Kidney (tissue), 14 donors: ENCODE results near the gene NRXN3. TPM values are rescaled to one million over a fixed set of nuclear protein-coding genes. Genes with fewer than 3 reads are reported as not detected.

Source experiments
- DNase-seq, 5 donors: peaks; one replicate each; pipeline ENCODE4 v3.0.0-alpha.2; 2013 to 2020
- FAIRE-seq: peaks from 2 replicates; lab custom pipeline; 2012; peaks lifted over from hg19 to GRCh38; lab: Jason Lieb, UNC
- H3K27ac ChIP-seq, 2 donors: one replicate each; pipeline ENCODE4 v1.7.0; 2013; ENCODE audit warnings: low read depth in 2 of 2, low read length in 2 of 2, inconsistent platforms in 1 of 2
- H3K27me3 ChIP-seq: one replicate; pipeline ENCODE4 v1.7.1; 2013; ENCODE audit warnings: low read length, inconsistent platforms; ENCODE audit not compliant: control insufficient read depth, insufficient read depth
- H3K36me3 ChIP-seq, 3 donors: one replicate each; pipeline versions ENCODE4 v1.7.0 to v1.7.1; 2013; ENCODE audit warnings: low read length in 3 of 3, control low read depth in 1 of 3, inconsistent platforms in 1 of 3; ENCODE audit not compliant: insufficient read depth in 3 of 3, control insufficient read depth in 2 of 3
- H3K4me1 ChIP-seq, 3 donors: one replicate each; pipeline versions ENCODE4 v1.7.0 to v1.7.1; 2013; ENCODE audit warnings: low read length in 3 of 3, inconsistent platforms in 1 of 3, low read depth in 1 of 3; ENCODE audit not compliant: control insufficient read depth in 2 of 3, insufficient read depth in 2 of 3
- H3K4me3 ChIP-seq, 3 donors: one replicate each; pipeline versions ENCODE4 v1.7.0 to v1.8.1; 2013; ENCODE audit warnings: low read length in 3 of 3, control low read depth in 1 of 3, inconsistent platforms in 1 of 3
- H3K9ac ChIP-seq, 3 donors: one replicate each; pipeline versions ENCODE4 v1.7.0 to v1.7.1; 2013; ENCODE audit warnings: low read length in 3 of 3, control low read depth in 1 of 3, inconsistent platforms in 1 of 3
- H3K9me3 ChIP-seq, 3 donors: one replicate each; pipeline versions ENCODE4 v1.7.0 to v1.7.1; 2013; ENCODE audit warnings: low read length in 3 of 3, control low read depth in 1 of 3, inconsistent platforms in 1 of 3; ENCODE audit not compliant: control insufficient read depth in 2 of 3, insufficient read depth in 1 of 3
- CTCF ChIP-seq: IDR thresholded peaks from 3 replicates; pipeline ENCODE4 v1.5.1; 2012; ENCODE audit warnings: mild to moderate bottlenecking, moderate library complexity, borderline replicate concordance; ENCODE audit not compliant: insufficient read depth; ENCODE audit errors: extremely low read depth
- intact Hi-C: fragments of 100-400 bp; cut with DNase I; formaldehyde crosslinking; loops from one replicate; pipeline ENCODE4 v1.11.1; 2022
- polyA plus RNA-seq: library from polyadenylated mRNA; stranded (reverse); fragments of 350-450 nt; fragmentation: Illumina TruSeq; extraction: RNeasy Lipid Tissue Mini Kit (QIAGEN cat#74804); gene quantifications from one replicate; pipeline ENCODE4 v1.2.3, GENCODE V29; 2014; ENCODE audit warnings: low read depth, low replicate concordance; ENCODE audit not compliant: insufficient read depth
- total RNA-seq: library from RNA; stranded (reverse); fragmentation: NEBNext Ultra II Directional; extraction: Animal tissue kit (Norgen Biotek cat#: 25700); gene quantifications from one replicate; pipeline ENCODE4 v1.2.1, GENCODE V29; 2021
- donor health status: control.
- donor health status: control.
- donor health status: control.
- donor health status: control.
- donor health status: control.
- donor health status: DM: yes; HTN: yes; CAD: no.
- donor health status: Normal renal cell carcinoma (clear cell type).

Gene NRXN3
- total and polyA plus RNA-seq, 2 donors from 2014 or later, result 1.5 to 2.4 TPM

GRCh38 chr14:79162833-79163232, 992.7 kb downstream of the NRXN3 start:
- H3K27ac ChIP-seq, result no peak overlapping the region
- intact Hi-C loops, result no loop called here
- H3K27me3 ChIP-seq, result no peaks in the 10 kb centered on the region
- TF ChIP-seq CTCF, result no peak
- no peaks in the 10 kb centered on the region for H3K36me3 ChIP-seq
- FAIRE-seq (no peak), DNase-seq (no peak)
- H3K4me3 ChIP-seq, result no peak overlapping the region
- no peaks in the 10 kb centered on the region for H3K9me3 ChIP-seq
- H3K9ac ChIP-seq, result no peak overlapping the region
- no peaks in the 10 kb centered on the region for H3K4me1 ChIP-seq

- FAIRE-seq (no peak), DNase-seq (no peak)
- no peaks in the 10 kb centered on the region for H3K4me1 ChIP-seq
- no peak overlapping the region for H3K4me3 ChIP-seq
- no peak for TF ChIP-seq CTCF
- intact Hi-C loops, result no loop called here
- H3K27ac ChIP-seq, result no peak overlapping the region
- H3K9ac ChIP-seq, result no peak overlapping the region
- no peaks in the 10 kb centered on the region for H3K27me3 ChIP-seq
- no peaks in the 10 kb centered on the region for H3K9me3 ChIP-seq
- H3K36me3 ChIP-seq, result no peaks in the 10 kb centered on the region
Measured at GRCh38 chr14:79165471-79166090, 995.4 kb downstream of the NRXN3 start.

- Histone ChIP-seq H3K27ac (no peak overlapping the region), H3K9me3 (no peaks in the 10 kb centered on the region), H3K4me1 (no peaks in the 10 kb centered on the region), H3K9ac (no peak overlapping the region), H3K36me3 (no peaks in the 10 kb centered on the region), H3K27me3 (no peaks in the 10 kb centered on the region), H3K4me3 (no peak overlapping the region)
- intact Hi-C loops, result no loop called here
- FAIRE-seq (no peak), DNase-seq (no peak)
- no peak for TF ChIP-seq CTCF
Measured at GRCh38 chr14:79166171-79166570, 996.0 kb downstream of the NRXN3 start.

- no peak for TF ChIP-seq CTCF
- Histone ChIP-seq H3K27me3 (no peaks in the 10 kb centered on the region), H3K4me1 (no peaks in the 10 kb centered on the region), H3K27ac (no peak overlapping the region), H3K9ac (no peak overlapping the region), H3K4me3 (no peak overlapping the region), H3K36me3 (no peaks in the 10 kb centered on the region), H3K9me3 (no peaks in the 10 kb centered on the region)
- FAIRE-seq, result no peak
- DNase-seq, result no peak
- intact Hi-C loops, result no loop called here
Measured at GRCh38 chr14:79167957-79168356, 997.8 kb downstream of the NRXN3 start.
